HCT116 (cell line): ENCODE results near the gene CDYL2. TPM values are rescaled to one million over a fixed set of nuclear protein-coding genes. Genes with fewer than 3 reads are reported as not detected.

ENCODE experiments used
- ATAC-seq: fragments of 200-7000 bp; cut with Tn5 transposase; 2 replicates; pipeline ENCODE4 v1.9.1; 2020; ENCODE audit warnings: mild to moderate bottlenecking, moderate library complexity
- BruUV-seq: library from RNA; stranded (reverse); fragments of 400-500 nt; replicated peaks from 2 replicates; lab custom pipeline; 2021; lab: Mats Ljungman, UMichigan
- CTCF ChIA-PET: fragments of 300-600 bp; sonication (Branson Sonifier 250); formaldehyde crosslinking; loops from one replicate; lab custom pipeline; 2021; ENCODE audit warnings: antibody characterized with exemption; lab: Charles Lee
- POLR2A ChIA-PET: fragments of 300-600, 350-600 bp; sonication (Branson Sonifier 250); formaldehyde crosslinking; loops from one replicate; lab custom pipeline; 2021; ENCODE audit warnings: antibody characterized with exemption; lab: Charles Lee
- RAD21 ChIA-PET, 2 experiments: fragments of 300-600 bp; sonication (Branson Sonifier 250); formaldehyde crosslinking; loops; one replicate each; lab custom pipeline; 2023; ENCODE audit warnings: low total read pairs in 2 of 2; ENCODE audit not compliant: uncharacterized antibody in 2 of 2, unreplicated experiment in 2 of 2, low non-redundant PET in 1 of 2; lab: Charles Lee
- DNase-seq: peaks from one replicate; pipeline ENCODE4 v3.0.0-alpha.2; 2010; ENCODE audit warnings: low read depth, low spot score
- H2AFZ ChIP-seq: fragments of 200-600 bp; shearing (Covaris generic), sonication (generic); 2 replicates; pipeline ENCODE4 v1.6.1; 2017; ENCODE audit warnings: low read depth, mixed run types, mixed read lengths, antibody characterized with exemption, low read length; ENCODE audit not compliant: poor library complexity, severe bottlenecking
- H3K27ac ChIP-seq: 2 replicates; pipeline ENCODE4 v1.5.1; 2012; ENCODE audit warnings: low read depth, low read length
- H3K27me3 ChIP-seq: fragments of 200-600 bp; sonication (generic); 2 replicates; pipeline ENCODE4 v1.6.1; 2016; ENCODE audit warnings: mixed run types, low read length, mixed read lengths; ENCODE audit not compliant: insufficient read depth
- H3K36me3 ChIP-seq, 2 experiments: fragments of 200-500 bp in 1 of 2; fragments of 200-600 bp in 1 of 2; sonication (Bioruptor generic) in 1 of 2; sonication (generic) in 1 of 2; 2 replicates each; pipeline versions ENCODE4 v1.5.1 to v1.6.1; 2014 to 2016; ENCODE audit warnings: low read length in 2 of 2, inconsistent platforms in 1 of 2, mixed read lengths in 1 of 2, mixed run types in 1 of 2; ENCODE audit not compliant: insufficient read depth in 2 of 2, control insufficient read depth in 1 of 2
- H3K4me1 ChIP-seq, 2 experiments: fragments of 200-600 bp in 1 of 2; sonication (generic) in 1 of 2; 2 replicates each; pipeline versions ENCODE4 v1.5.1 to v1.6.1; 2012 to 2017; ENCODE audit warnings: low read length in 2 of 2, inconsistent platforms in 1 of 2, mild to moderate bottlenecking in 1 of 2, mixed read lengths in 1 of 2, mixed run types in 1 of 2, moderate library complexity in 1 of 2; ENCODE audit not compliant: insufficient read depth in 2 of 2, control insufficient read depth in 1 of 2
- H3K4me2 ChIP-seq: fragments of 200-600 bp; sonication (generic); 2 replicates; pipeline ENCODE4 v1.6.1; 2017; ENCODE audit warnings: mixed run types, low read length, mixed read lengths
- H3K4me3 ChIP-seq, 2 experiments: fragments of 200-600 bp in 1 of 2; sonication (generic) in 1 of 2; replicated peaks in 1 of 2; 2 replicates each; pipeline ENCODE4 v1.5.1; 2011 to 2016; ENCODE audit warnings: low read length in 2 of 2, control low read depth in 1 of 2, low read depth in 1 of 2, mild to moderate bottlenecking in 1 of 2, mixed read lengths in 1 of 2, mixed run types in 1 of 2
- H3K79me2 ChIP-seq: fragments of 200-600 bp; sonication (generic); 2 replicates; pipeline ENCODE4 v1.6.1; 2017; ENCODE audit warnings: mild to moderate bottlenecking, mixed run types, low read length, moderate library complexity, mixed read lengths; ENCODE audit not compliant: insufficient read depth
- H3K9ac ChIP-seq: fragments of 200-600 bp; sonication (generic); 2 replicates; pipeline ENCODE4 v1.6.1; 2016; ENCODE audit warnings: low read length, mixed read lengths
- H3K9me2 ChIP-seq: fragments of 200-600 bp; sonication (generic), shearing (Covaris generic); 2 replicates; pipeline ENCODE4 v1.6.1; 2017; ENCODE audit warnings: mixed run types, mild to moderate bottlenecking, moderate library complexity; ENCODE audit not compliant: insufficient read depth
- H3K9me3 ChIP-seq, 2 experiments: fragments of 200-500 bp in 1 of 2; fragments of 200-600 bp in 1 of 2; sonication (Bioruptor generic) in 1 of 2; sonication (generic) in 1 of 2; 2 replicates each; pipeline ENCODE4 v1.6.1; 2014 to 2017; ENCODE audit warnings: low read length in 2 of 2, mixed read lengths in 2 of 2, inconsistent platforms in 1 of 2, low read depth in 1 of 2, mild to moderate bottlenecking in 1 of 2, mixed run types in 1 of 2, moderate library complexity in 1 of 2; ENCODE audit not compliant: control insufficient read depth in 1 of 2, insufficient read depth in 1 of 2
- H4K20me1 ChIP-seq: fragments of 200-600 bp; sonication (generic), shearing (Covaris generic); 2 replicates; pipeline ENCODE4 v1.6.1; 2017; ENCODE audit warnings: mixed run types, mild to moderate bottlenecking, moderate library complexity; ENCODE audit not compliant: insufficient read depth
- CBX3 ChIP-seq: IDR thresholded peaks from 2 replicates; pipeline ENCODE4 v1.6.1; 2012; ENCODE audit warnings: low read depth
- CEBPB ChIP-seq: IDR thresholded peaks from 2 replicates; pipeline ENCODE4 v1.6.1; 2012; ENCODE audit warnings: low read depth
- EGR1 ChIP-seq: IDR thresholded peaks from 2 replicates; pipeline ENCODE4 v1.6.1; 2012; ENCODE audit warnings: low read depth
- ELF1 ChIP-seq: IDR thresholded peaks from 2 replicates; pipeline ENCODE4 v1.6.1; 2012; ENCODE audit warnings: low read depth, borderline replicate concordance
- EZH2 ChIP-seq: fragments of 200-600 bp; sonication (generic); IDR thresholded peaks from 2 replicates; pipeline ENCODE4 v1.6.1; 2017; ENCODE audit warnings: antibody characterized with exemption, mixed run types
- EZH2phosphoT487 ChIP-seq: fragments of 200-600 bp; IDR thresholded peaks from 2 replicates; pipeline ENCODE4 v1.6.1; 2018; ENCODE audit warnings: antibody characterized with exemption, borderline replicate concordance
- FOSL1 ChIP-seq: IDR thresholded peaks from 2 replicates; pipeline ENCODE4 v1.6.1; 2012; ENCODE audit warnings: low read depth
- JUND ChIP-seq: IDR thresholded peaks from 2 replicates; pipeline ENCODE4 v1.6.1; 2012
- POLR2A ChIP-seq: IDR thresholded peaks from 2 replicates; pipeline ENCODE4 v1.7.0; 2011; ENCODE audit warnings: borderline replicate concordance; ENCODE audit not compliant: insufficient read depth, insufficient read length; ENCODE audit errors: extremely low read depth
- POLR2AphosphoS5 ChIP-seq: IDR thresholded peaks from 2 replicates; pipeline ENCODE4 v1.6.1; 2011; ENCODE audit warnings: mild to moderate bottlenecking, low read depth, low read length, moderate library complexity
- RAD21 ChIP-seq: IDR thresholded peaks from 2 replicates; pipeline ENCODE4 v1.6.1; 2012; ENCODE audit warnings: low read depth, mild to moderate bottlenecking
- SP1 ChIP-seq: IDR thresholded peaks from 2 replicates; pipeline ENCODE4 v1.6.1; 2012; ENCODE audit warnings: low read depth
- SRF ChIP-seq: IDR thresholded peaks from 2 replicates; pipeline ENCODE4 v1.6.1; 2012; ENCODE audit warnings: low read depth
- TCF7L2 ChIP-seq: IDR thresholded peaks from 2 replicates; pipeline ENCODE4 v1.7.0; 2011; ENCODE audit warnings: borderline replicate concordance, inconsistent platforms; ENCODE audit not compliant: insufficient read depth, insufficient read length; ENCODE audit errors: extremely low read depth
- YY1 ChIP-seq: IDR thresholded peaks from 2 replicates; pipeline ENCODE4 v1.6.1; 2011; ENCODE audit warnings: low read length, low read depth, moderate library complexity, mild to moderate bottlenecking; ENCODE audit not compliant: insufficient replicate concordance; ENCODE audit errors: extremely low read depth
- ZNF274 ChIP-seq: fragments of 200-500 bp; sonication (Bioruptor generic); IDR thresholded peaks from 2 replicates; pipeline ENCODE4 v1.6.1; 2014; ENCODE audit warnings: mild to moderate bottlenecking, low read depth, low read length, inconsistent platforms
- intact Hi-C: fragments of 100-400 bp; cut with micrococcal nuclease; formaldehyde crosslinking; loops from 2 replicates; pipeline ENCODE4 v1.10.0; 2022
- total RNA-seq: library from RNA; stranded (reverse); gene quantifications from one replicate; pipeline ENCODE4 v1.2.1, GENCODE V29; 2021; ENCODE audit not compliant: unreplicated experiment
- TF ChIP-seq, protein P1 (sequence below), 3 experiments: fragments of 200-600 bp in 1 of 3; sonication (generic) in 1 of 3; IDR thresholded peaks in 2 of 3; conservative IDR thresholded peaks in 1 of 3; 2 replicates each; pipeline ENCODE4 v1.5.1; 2012 to 2017; ENCODE audit warnings: low read depth in 2 of 3, low read length in 2 of 3, antibody characterized with exemption in 1 of 3, borderline replicate concordance in 1 of 3, control low read depth in 1 of 3, mild to moderate bottlenecking in 1 of 3, mixed read lengths in 1 of 3, mixed run types in 1 of 3, moderate library complexity in 1 of 3; ENCODE audit not compliant: insufficient read depth in 1 of 3
- TF ChIP-seq, protein P2 (sequence below): IDR thresholded peaks from 2 replicates; pipeline ENCODE4 v1.6.1; 2012
- TF ChIP-seq, protein P3 (sequence below): IDR thresholded peaks from 2 replicates; pipeline ENCODE4 v1.6.1; 2011; ENCODE audit warnings: mild to moderate bottlenecking, low read length, moderate library complexity; ENCODE audit not compliant: insufficient replicate concordance; ENCODE audit errors: extremely low read depth

CDYL2 gene
- total RNA-seq, 1 experiment from 2014 or later: 0.10 TPM

DNA sequence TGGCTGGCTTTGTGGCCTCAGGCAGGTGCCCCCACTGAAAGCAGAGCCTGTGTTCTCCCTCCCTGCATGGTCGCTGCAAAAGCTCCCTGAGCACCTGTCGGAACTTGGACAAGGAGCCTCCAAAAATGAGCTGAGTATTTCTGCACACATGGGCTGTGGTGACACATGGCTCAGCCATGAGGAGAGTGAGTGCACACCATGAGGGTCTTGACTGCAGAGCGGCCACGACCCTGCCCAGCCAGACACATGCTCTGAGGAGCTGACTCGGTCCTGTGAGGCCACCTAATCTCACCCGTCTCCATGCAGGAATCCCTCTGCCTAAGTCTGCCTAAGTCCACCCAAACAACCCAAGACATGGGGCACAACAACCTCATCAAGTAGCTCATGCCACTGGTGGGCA lies 134.7 kb downstream of the CDYL2 start:
- Histone ChIP-seq H2AFZ (no peak overlapping the region), H4K20me1 (no peaks in the 10 kb centered on the region), H3K27me3 (no peaks in the 10 kb centered on the region), H3K27ac (no peak overlapping the region), H3K9me2 (no peaks in the 10 kb centered on the region), H3K4me1 (no peaks in the 10 kb centered on the region), H3K9ac (no peak overlapping the region), H3K9me3 (no peaks in the 10 kb centered on the region; a peak in 1 of 4 replicates), H3K36me3 (no peaks in the 10 kb centered on the region), H3K4me2 (no peak overlapping the region), H3K79me2 (no peaks in the 10 kb centered on the region), H3K4me3 (no peak overlapping the region)
- intact Hi-C loops: no loop called here
- no peak for DNase-seq
- ATAC-seq: no peak
- ChIA-PET CTCF (no interaction called here), POLR2A (no interaction called here), RAD21 (no interaction called here)
- no TSS peak for BruUV-seq
- TF ChIP-seq JUND (no peak), CBX3 (no peak), POLR2AphosphoS5 (no peak), SP1 (no peak), POLR2A (no peak), EZH2phosphoT487 (no peak), TCF7L2 (no peak), SRF (no peak)
- TF ChIP-seq, protein P1, sequence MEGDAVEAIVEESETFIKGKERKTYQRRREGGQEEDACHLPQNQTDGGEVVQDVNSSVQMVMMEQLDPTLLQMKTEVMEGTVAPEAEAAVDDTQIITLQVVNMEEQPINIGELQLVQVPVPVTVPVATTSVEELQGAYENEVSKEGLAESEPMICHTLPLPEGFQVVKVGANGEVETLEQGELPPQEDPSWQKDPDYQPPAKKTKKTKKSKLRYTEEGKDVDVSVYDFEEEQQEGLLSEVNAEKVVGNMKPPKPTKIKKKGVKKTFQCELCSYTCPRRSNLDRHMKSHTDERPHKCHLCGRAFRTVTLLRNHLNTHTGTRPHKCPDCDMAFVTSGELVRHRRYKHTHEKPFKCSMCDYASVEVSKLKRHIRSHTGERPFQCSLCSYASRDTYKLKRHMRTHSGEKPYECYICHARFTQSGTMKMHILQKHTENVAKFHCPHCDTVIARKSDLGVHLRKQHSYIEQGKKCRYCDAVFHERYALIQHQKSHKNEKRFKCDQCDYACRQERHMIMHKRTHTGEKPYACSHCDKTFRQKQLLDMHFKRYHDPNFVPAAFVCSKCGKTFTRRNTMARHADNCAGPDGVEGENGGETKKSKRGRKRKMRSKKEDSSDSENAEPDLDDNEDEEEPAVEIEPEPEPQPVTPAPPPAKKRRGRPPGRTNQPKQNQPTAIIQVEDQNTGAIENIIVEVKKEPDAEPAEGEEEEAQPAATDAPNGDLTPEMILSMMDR (IDR thresholded peaks at IDR 0.05 in 2 of 3, conservative IDR thresholded peaks at IDR 0.05 in 1 of 3; ENCODE audit: borderline replicate concordance in 1 of 3, insufficient read depth in 1 of 3, low read depth in 2 of 3, low read length in 2 of 3): no peak

DNA sequence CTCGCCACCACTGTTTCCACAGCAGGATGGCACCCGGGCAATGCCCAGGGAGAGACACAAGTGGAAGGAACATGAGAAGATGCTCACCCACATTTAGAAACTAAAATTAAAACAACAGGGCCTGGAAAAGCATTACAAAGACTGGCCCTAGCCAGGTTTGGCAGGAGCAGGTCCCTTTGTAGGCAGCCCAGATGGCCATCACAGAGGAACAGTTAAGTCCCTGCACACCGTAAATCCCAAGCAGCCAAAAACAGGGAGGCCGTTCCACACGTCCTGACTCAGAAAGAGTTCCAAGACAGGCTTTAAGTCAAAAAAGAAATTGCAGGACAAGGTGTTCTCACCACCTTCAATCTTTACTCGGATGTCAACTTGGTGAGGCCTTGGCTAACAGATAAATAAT lies 136.5 kb downstream of the CDYL2 start:
- Histone ChIP-seq H3K9me2 (no peaks in the 10 kb centered on the region), H3K9me3 (peaks cover 0 to 3% of the 10 kb centered on the region in 2 experiments; a peak in 1 of 4 replicates), H3K27me3 (no peaks in the 10 kb centered on the region), H3K9ac (no peak overlapping the region), H2AFZ (no peak overlapping the region), H3K36me3 (no peaks in the 10 kb centered on the region), H3K79me2 (no peaks in the 10 kb centered on the region), H3K4me1 (no peaks in the 10 kb centered on the region), H3K4me2 (no peak overlapping the region), H3K27ac (no peak overlapping the region), H3K4me3 (no peak overlapping the region), H4K20me1 (no peaks in the 10 kb centered on the region)
- intact Hi-C loops: no loop called here
- DNase-seq (no peak), ATAC-seq (no peak)
- CTCF ChIA-PET: no interaction called here
- POLR2A ChIA-PET: no interaction called here
- no TSS peak for BruUV-seq
- RAD21 ChIA-PET: no interaction called here
- no peak for TF ChIP-seq CBX3
- TF ChIP-seq SP1: no peak
- TF ChIP-seq ZNF274: no peak
- TF ChIP-seq, protein P2, sequence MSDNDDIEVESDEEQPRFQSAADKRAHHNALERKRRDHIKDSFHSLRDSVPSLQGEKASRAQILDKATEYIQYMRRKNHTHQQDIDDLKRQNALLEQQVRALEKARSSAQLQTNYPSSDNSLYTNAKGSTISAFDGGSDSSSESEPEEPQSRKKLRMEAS: no peak
- TF ChIP-seq YY1: no peak
- TF ChIP-seq CEBPB: no peak
- no peak for TF ChIP-seq EZH2phosphoT487
- TF ChIP-seq POLR2A: no peak
- TF ChIP-seq FOSL1: no peak
- TF ChIP-seq EZH2: no peak
- TF ChIP-seq, protein P3, sequence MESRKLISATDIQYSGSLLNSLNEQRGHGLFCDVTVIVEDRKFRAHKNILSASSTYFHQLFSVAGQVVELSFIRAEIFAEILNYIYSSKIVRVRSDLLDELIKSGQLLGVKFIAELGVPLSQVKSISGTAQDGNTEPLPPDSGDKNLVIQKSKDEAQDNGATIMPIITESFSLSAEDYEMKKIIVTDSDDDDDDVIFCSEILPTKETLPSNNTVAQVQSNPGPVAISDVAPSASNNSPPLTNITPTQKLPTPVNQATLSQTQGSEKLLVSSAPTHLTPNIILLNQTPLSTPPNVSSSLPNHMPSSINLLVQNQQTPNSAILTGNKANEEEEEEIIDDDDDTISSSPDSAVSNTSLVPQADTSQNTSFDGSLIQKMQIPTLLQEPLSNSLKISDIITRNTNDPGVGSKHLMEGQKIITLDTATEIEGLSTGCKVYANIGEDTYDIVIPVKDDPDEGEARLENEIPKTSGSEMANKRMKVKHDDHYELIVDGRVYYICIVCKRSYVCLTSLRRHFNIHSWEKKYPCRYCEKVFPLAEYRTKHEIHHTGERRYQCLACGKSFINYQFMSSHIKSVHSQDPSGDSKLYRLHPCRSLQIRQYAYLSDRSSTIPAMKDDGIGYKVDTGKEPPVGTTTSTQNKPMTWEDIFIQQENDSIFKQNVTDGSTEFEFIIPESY: no peak
- no peak for TF ChIP-seq EGR1
- no peak for TF ChIP-seq RAD21
- no peak for TF ChIP-seq TCF7L2
- TF ChIP-seq ELF1: no peak
